GM12864 (cell line): Measurements from ENCODE around the gene AJAP1.

Experiments used
- DNase-seq: peaks from one replicate; pipeline ENCODE4 v3.0.0-alpha.2; 2011; ENCODE audit warnings: low read depth
- H3K4me3 ChIP-seq: 2 replicates; pipeline ENCODE4 v1.5.1; 2011; ENCODE audit warnings: mild to moderate bottlenecking, low read depth, low read length, control low read depth
- TF ChIP-seq, protein P1 (sequence below): IDR thresholded peaks from 2 replicates; pipeline ENCODE4 v1.5.1; 2011; ENCODE audit warnings: low read depth, mild to moderate bottlenecking, moderate library complexity, low read length, control low read depth, inconsistent platforms; ENCODE audit errors: missing control alignments

AJAP1 gene

DNA sequence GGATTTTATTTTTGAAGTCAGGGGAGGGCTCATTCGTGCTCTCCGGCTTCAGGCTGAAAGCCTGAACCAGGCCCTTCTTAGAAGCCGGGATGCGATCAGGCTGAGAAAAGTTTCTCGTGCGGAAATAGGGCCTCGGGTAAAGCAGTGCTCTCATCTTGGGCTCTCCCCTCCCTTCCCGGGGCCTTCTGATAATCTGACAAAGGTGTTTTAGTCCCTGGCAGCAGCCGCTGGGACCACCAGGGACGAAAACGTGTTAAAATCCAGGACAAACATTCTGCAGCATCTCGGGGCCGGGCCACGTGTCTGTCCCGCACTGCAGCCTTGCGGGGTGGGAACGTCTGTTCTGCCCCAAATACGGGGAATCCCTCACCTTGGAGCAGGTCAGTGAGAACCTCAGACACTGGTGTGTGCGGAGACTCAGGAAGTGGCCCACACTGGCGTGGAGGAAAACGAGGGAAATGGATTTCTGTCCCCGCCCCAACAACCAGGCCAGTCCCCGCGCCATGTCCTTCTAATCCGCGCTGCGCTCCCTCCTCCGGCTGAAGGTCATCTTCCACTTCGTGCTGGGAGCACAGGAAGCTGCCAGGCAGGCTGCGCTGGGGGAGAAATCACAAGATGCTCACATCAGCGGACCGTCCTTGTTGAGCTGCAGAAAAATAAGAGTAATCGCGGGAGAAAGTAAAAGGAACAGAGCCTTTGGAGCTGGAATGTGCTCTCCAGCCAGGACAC, 16.6 kb upstream of the AJAP1 start:
- TF ChIP-seq, protein P1, sequence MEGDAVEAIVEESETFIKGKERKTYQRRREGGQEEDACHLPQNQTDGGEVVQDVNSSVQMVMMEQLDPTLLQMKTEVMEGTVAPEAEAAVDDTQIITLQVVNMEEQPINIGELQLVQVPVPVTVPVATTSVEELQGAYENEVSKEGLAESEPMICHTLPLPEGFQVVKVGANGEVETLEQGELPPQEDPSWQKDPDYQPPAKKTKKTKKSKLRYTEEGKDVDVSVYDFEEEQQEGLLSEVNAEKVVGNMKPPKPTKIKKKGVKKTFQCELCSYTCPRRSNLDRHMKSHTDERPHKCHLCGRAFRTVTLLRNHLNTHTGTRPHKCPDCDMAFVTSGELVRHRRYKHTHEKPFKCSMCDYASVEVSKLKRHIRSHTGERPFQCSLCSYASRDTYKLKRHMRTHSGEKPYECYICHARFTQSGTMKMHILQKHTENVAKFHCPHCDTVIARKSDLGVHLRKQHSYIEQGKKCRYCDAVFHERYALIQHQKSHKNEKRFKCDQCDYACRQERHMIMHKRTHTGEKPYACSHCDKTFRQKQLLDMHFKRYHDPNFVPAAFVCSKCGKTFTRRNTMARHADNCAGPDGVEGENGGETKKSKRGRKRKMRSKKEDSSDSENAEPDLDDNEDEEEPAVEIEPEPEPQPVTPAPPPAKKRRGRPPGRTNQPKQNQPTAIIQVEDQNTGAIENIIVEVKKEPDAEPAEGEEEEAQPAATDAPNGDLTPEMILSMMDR, result no peak
- H3K4me3 ChIP-seq, result no peak overlapping the region
- no peak for DNase-seq

DNA sequence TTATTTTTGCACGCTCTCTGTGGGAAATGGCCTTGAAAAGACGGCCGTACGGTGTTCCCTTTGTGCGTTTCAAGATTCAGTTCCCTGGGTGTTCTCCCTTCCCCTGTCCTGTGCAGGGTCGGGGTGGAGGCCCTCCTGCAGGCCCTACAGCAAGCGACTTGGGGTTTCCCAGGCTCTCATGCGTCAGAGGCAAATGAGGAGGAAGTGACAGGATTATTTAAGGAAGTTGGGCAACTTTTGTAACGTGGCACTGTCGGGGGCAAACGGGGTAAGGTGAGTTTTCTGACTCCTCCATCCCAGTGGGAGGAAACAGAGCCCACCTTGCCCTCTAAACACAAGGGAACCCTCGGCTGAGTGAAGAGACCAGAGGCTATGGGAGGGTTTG, 16.1 kb upstream of the AJAP1 start:
- no peak overlapping the region for H3K4me3 ChIP-seq
- TF ChIP-seq, protein P1, result no peak
- DNase-seq, result no peak

DNA sequence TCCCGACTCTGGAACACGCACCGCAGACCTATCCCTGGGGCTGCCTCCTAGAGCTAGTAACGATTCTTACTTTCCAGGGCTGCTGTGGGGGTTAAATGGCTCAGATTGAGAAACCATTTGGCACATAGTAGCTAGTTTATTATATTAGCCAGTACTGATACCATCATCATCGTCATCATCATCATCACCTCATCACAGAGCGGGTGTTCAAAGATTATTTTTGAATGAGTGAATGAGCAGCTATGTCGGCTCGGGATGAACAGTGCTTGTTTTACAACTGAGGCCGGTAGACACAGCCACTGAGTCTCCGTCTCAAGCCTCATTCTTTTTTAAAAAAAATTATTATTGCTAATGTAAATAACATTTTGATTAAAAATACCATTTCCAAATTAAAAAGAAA, 13.5 kb upstream of the AJAP1 start:
- no peak overlapping the region for H3K4me3 ChIP-seq
- TF ChIP-seq, protein P1, result no peak
- no peak for DNase-seq

DNA sequence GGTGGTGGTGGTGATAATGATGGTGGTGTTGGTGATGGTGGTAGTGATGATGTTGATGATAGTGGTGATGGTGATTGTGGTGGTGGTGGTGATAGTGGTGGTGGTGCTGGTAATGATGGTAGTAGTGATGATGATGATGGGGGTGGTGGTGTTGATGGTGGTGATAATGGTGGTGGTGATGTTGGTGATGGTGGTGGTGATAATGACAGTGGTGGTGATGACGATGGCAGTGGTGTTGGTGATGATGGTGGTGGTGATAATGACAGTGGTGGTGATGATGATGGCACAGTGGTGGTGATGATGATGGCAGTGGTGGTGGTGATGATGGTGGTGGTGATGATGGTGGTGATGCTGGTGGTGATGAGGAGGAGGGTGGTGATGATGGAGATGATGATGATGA, 7.0 kb upstream of the AJAP1 start:
- DNase-seq, result no peak
- TF ChIP-seq, protein P1, result no peak
- H3K4me3 ChIP-seq, result no peak overlapping the region

DNA sequence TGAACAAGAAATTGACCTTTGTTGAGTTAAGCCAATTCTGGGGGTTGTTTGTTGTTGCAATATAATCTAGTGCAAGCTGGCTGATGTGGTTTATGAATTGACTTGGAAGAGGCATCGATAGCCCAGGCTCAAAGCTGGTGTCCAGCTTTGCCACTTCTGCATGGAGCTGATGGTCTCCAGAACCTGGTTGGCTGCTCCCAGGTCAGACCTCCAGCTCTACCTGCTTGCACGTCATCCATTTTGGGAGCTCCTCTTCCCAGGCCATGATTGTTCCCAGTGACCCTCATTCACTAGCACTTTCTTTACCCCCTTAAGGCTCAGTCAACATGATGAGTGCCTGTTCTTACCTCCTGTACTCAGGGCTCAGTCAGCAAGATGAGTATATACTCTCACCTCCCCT, 5.8 kb upstream of the AJAP1 start:
- no peak for DNase-seq
- no peak overlapping the region for H3K4me3 ChIP-seq
- TF ChIP-seq, protein P1, result no peak

DNA sequence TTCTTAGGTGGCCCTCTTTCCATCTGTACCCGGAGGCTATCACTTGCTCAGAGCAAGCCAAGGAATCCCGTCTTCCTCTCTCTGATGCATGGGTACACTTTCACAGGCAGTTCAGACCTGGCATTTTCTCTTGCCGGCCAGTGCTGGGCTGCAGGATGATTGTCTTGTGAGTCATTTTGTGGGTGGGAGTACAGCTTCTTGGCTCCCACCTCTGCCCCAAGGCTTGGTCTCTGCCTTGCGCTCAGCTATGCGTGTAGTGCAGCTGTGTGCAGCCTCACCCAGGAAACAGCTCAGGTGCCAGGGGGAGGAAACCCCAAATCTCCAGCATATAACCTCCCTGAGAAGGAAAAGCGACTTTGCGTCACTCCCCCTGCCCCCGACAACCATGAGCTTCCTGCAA, 3.9 kb upstream of the AJAP1 start:
- TF ChIP-seq, protein P1, result no peak
- no peak for DNase-seq
- H3K4me3 ChIP-seq, result no peak overlapping the region

DNA sequence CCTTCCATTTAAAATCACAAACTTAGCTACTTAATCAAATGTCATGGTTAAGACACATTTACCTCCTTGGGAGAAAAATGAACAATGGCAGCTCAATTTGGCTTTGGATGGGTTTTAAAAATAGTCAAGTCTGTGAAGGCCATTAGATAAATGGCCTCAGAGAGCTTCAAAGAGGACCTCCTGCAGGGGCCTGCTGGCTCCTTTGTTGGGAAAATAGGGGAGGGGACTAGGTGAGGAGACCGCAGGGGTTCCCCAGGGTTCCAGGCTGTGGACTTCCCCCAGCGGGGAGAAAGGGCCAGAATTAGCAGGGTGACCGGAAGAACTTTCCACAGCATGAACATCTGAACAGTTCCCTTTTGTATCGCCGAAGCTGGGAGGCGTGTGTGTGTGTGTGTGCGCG, 3.4 kb upstream of the AJAP1 start:
- DNase-seq, result no peak
- TF ChIP-seq, protein P1, result no peak
- H3K4me3 ChIP-seq, result no peak overlapping the region
